Upper lobe of left lung (tissue), 6 donors: ENCODE data around the gene SBSN. TPM values are rescaled to one million over a fixed set of nuclear protein-coding genes. Genes with fewer than 3 reads are reported as not detected.

Experiments used
- ATAC-seq, 2 donors: fragments of 200-7000 bp; cut with Tn5 transposase; one replicate each; pipeline ENCODE4 v1.9.1; 2022; ENCODE audit warnings: mild to moderate bottlenecking in 2 of 2, moderate library complexity in 2 of 2; ENCODE audit not compliant: low FRiP score in 2 of 2
- DNase-seq, 2 donors: peaks; one replicate each; pipeline ENCODE4 v3.0.0-alpha.2; 2019 to 2020
- H3K27ac ChIP-seq, 4 donors: fragments of 200-600 bp; sonication (generic); one replicate each; pipeline ENCODE4 v1.5.1; 2016 to 2019
- H3K27me3 ChIP-seq, 4 donors: fragments of 200-600 bp; sonication (generic); one replicate each; pipeline ENCODE4 v1.5.1; 2017 to 2019
- H3K36me3 ChIP-seq, 4 donors: fragments of 200-600 bp; sonication (generic); one replicate each; pipeline ENCODE4 v1.5.1; 2016 to 2019
- H3K4me1 ChIP-seq, 4 donors: fragments of 200-600 bp; sonication (generic); one replicate each; pipeline ENCODE4 v1.5.1; 2018 to 2019
- H3K4me3 ChIP-seq, 4 donors: fragments of 200-600 bp; sonication (generic); one replicate each; pipeline ENCODE4 v1.5.1; 2017 to 2019; ENCODE audit warnings: mild to moderate bottlenecking in 2 of 4, moderate library complexity in 1 of 4
- H3K9me3 ChIP-seq, 4 donors: fragments of 200-600 bp; sonication (generic); one replicate each; pipeline ENCODE4 v1.5.1; 2018 to 2019
- EP300 ChIP-seq, 4 donors: sonication (generic); formaldehyde crosslinking; IDR thresholded peaks; one replicate each; pipeline ENCODE4 v1.5.1; 2017; ENCODE audit warnings: antibody characterized with exemption in 4 of 4, control low read depth in 2 of 4
- POLR2A ChIP-seq, 4 donors: fragments of 450-650 bp; IDR thresholded peaks; one replicate each; pipeline ENCODE4 v1.5.1; 2016 to 2017; ENCODE audit warnings: antibody characterized with exemption in 4 of 4, mild to moderate bottlenecking in 2 of 4
- POLR2AphosphoS5 ChIP-seq, 2 donors: sonication (generic); formaldehyde crosslinking; IDR thresholded peaks; one replicate each; pipeline ENCODE4 v1.5.1; 2017; ENCODE audit warnings: antibody characterized with exemption in 2 of 2
- WGBS, 2 donors: methylation state at CpG; one replicate each; pipeline ENCODE4 v1.1.5; 2017 to 2018; 5-methylcytosine and 5-hydroxymethylcytosine counted together
- total RNA-seq, 6 donors: library from RNA; depleted of rRNA in 4 of 6; stranded (reverse); fragments of >200 nt in 4 of 6; gene quantifications; one replicate each; pipeline versions ENCODE4 v1.1.0 to v1.2.1, GENCODE V29; 2016 to 2021
- TF ChIP-seq, protein P1 (sequence below), 6 experiments: fragments of 450-650 bp in 4 of 6; fragments of 200-600 bp in 2 of 6; sonication (generic) in 2 of 6; IDR thresholded peaks; one replicate each; pipeline ENCODE4 v1.5.1; 2016 to 2019; ENCODE audit warnings: antibody characterized with exemption in 6 of 6
- donor health status: DM: no; HTN: no; CAD: no; lungs with moderate emphysema.
- donor health status: DM: no; HTN: yes; CAD: no; lungs with severe emphysema.

SBSN gene
- total RNA-seq, 6 donors from 2014 or later: not detected

DNA sequence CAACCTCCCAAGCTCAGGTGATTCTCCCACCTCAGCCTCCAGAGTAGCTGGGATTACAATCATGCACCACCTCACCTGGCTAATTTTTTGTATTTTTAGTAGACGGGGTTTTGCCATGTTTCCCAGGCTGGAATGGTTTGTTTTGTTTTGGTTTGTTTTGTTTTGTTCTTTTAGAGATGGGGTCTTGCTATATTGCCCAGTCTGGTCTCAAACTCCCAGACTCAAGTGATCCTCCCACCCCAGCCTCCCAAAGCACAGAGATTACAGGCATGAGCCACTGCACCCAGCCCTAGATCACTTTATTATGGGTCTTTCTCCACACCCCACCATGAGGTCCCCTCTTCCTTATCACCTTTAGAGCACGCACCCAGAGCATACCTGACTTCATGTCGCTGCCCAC is 29.9 kb downstream of the SBSN start:
- Histone ChIP-seq H3K27me3 (no peaks in the 10 kb centered on the region), H3K9me3 (no peaks in the 10 kb centered on the region), H3K4me3 (no peak overlapping the region), H3K27ac (no peak overlapping the region), H3K4me1 (peaks cover 5 to 8% (median 6%) of the 10 kb centered on the region in 4 donors), H3K36me3 (peaks cover 0 to 2% (median 0%) of the 10 kb centered on the region in 4 donors)
- no peak for TF ChIP-seq EP300 (IDR thresholded peaks at IDR 0.05)
- TF ChIP-seq POLR2AphosphoS5 (IDR thresholded peaks at IDR 0.05): no peak
- TF ChIP-seq POLR2A (IDR thresholded peaks at IDR 0.05): no peak
- TF ChIP-seq, protein P1, sequence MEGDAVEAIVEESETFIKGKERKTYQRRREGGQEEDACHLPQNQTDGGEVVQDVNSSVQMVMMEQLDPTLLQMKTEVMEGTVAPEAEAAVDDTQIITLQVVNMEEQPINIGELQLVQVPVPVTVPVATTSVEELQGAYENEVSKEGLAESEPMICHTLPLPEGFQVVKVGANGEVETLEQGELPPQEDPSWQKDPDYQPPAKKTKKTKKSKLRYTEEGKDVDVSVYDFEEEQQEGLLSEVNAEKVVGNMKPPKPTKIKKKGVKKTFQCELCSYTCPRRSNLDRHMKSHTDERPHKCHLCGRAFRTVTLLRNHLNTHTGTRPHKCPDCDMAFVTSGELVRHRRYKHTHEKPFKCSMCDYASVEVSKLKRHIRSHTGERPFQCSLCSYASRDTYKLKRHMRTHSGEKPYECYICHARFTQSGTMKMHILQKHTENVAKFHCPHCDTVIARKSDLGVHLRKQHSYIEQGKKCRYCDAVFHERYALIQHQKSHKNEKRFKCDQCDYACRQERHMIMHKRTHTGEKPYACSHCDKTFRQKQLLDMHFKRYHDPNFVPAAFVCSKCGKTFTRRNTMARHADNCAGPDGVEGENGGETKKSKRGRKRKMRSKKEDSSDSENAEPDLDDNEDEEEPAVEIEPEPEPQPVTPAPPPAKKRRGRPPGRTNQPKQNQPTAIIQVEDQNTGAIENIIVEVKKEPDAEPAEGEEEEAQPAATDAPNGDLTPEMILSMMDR (IDR thresholded peaks at IDR 0.05): no peak
- DNase-seq (no peak), ATAC-seq (no peak)
- 84 to 91% methylated on average over 3 of the region's 3 CpGs for WGBS, 2 donors

DNA sequence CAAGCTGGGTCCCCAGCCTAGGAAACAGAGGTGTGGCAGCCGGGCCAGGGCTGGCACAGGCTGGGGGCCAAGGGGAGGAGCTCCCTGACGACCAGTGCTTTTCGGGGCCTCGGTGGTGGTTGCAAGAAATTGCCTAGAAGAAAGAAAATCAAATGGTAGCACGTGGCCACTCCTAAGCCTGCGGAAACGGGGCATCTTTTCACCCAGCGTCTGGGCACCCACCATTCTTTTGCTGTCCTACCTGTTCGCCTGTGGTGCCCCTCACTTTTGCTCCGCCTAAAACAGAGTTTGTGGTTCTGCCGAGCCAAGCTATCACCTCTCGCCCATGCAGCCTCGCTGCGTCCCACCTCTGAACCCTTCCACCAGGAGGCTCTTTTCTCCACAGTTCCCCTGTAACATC is 30.7 kb downstream of the SBSN start:
- ATAC-seq: no peak
- H3K27ac ChIP-seq: no peak overlapping the region
- H3K4me3 ChIP-seq: no peak overlapping the region
- H3K9me3 ChIP-seq: no peaks in the 10 kb centered on the region
- peaks cover 0 to 2% (median 0%) of the 10 kb centered on the region in 4 donors for H3K36me3 ChIP-seq
- peaks cover 5 to 8% (median 6%) of the 10 kb centered on the region in 4 donors for H3K4me1 ChIP-seq
- H3K27me3 ChIP-seq: no peaks in the 10 kb centered on the region
- TF ChIP-seq EP300 (IDR thresholded peaks at IDR 0.05): no peak
- TF ChIP-seq POLR2A (IDR thresholded peaks at IDR 0.05): no peak
- TF ChIP-seq, protein P1 (IDR thresholded peaks at IDR 0.05): no peak
- no peak for TF ChIP-seq POLR2AphosphoS5 (IDR thresholded peaks at IDR 0.05)
- DNase-seq: peak in 1 of 2 donors; percentile 53
- WGBS, 2 donors: 77 to 87% methylated on average over 14 of the region's 14 CpGs

DNA sequence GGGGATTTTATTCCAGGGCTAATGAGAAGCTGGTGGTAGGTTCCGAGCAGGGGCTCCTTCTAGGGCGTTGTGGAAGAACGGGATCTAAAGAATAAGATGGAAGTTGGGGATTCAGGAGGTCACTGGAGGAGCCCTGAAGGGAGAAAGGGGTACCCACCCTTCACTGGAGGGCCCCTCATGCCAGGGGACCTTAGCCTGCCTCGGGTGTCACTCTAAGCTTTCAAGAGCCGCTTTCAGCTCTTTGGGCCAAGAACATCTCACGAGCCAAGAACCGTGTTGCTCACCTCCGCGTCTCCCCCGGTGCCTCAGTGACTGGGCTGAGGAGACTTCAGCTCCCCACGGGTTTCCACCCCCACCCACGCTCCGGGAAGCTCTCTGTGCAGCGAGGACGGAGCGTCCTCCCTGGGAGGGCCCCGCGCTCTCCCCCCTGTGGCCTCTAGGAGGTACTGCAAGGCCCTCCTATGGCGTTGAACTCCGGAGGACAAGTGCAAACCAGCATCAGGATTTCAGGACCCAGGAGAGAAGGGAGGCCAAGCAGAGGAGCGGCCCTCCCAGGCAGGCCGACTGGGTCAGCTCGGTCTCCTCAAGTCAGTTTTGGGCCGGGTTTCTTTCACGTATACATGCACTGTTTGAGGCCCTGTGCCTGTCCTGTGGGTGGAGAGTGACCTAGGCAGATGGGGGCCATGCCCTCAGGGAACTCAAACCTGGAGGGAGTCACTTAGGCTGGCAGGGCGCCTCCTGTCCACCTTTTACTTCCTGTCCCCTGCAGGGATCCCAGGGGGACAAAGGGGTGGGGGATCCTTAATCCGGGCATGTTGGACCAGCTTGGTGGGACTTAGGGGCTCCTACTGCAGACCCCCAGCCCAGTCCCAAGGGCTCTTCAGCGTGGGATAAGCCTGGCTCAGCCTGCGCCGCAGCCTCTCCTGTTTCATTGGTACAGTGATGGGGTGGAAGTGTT is 32.7 kb downstream of the SBSN start:
- H3K36me3 ChIP-seq: peaks cover 0 to 2% (median 0%) of the 10 kb centered on the region in 4 donors
- peak; percentile 69 to 77 for DNase-seq
- TF ChIP-seq POLR2A (IDR thresholded peaks at IDR 0.05): no peak
- TF ChIP-seq, protein P1 (IDR thresholded peaks at IDR 0.05): peak; percentile 95 to 100 (median 98)
- WGBS, 2 donors: 25 to 48% methylated on average over 11 to 23 of the region's 30 CpGs
- peaks cover 5 to 8% (median 6%) of the 10 kb centered on the region in 4 donors for H3K4me1 ChIP-seq
- H3K4me3 ChIP-seq: no peak overlapping the region
- ATAC-seq: peak; percentile 90 to 96
- no peaks in the 10 kb centered on the region for H3K9me3 ChIP-seq
- no peaks in the 10 kb centered on the region for H3K27me3 ChIP-seq
- H3K27ac ChIP-seq: no peak overlapping the region

DNA sequence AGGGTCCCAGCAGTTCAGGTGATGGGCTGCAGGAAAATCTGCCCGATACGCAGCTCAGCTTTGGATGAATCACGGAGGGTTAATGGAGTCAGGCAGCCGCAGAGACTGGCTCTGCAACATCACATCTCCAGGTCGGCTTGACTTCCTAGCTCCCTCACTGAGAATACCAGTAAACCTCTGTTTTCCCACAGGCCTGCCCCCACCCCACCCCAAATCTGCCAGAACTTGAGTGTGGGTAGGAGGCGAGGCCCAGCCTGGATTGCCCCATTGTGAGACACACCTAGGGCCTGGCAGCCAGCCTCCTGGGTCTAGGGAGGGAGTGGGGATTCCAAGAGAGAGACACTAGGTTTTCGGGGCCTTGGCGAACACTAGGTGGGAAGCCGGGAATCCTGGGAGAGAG is 34.1 kb downstream of the SBSN start:
- peaks cover 5 to 8% (median 6%) of the 10 kb centered on the region in 4 donors for H3K4me1 ChIP-seq
- 91 to 98% methylated on average over 6 to 9 of the region's 9 CpGs for WGBS, 2 donors
- no peak for DNase-seq
- TF ChIP-seq, protein P1 (IDR thresholded peaks at IDR 0.05): no peak
- TF ChIP-seq EP300 (IDR thresholded peaks at IDR 0.05): no peak
- TF ChIP-seq POLR2A (IDR thresholded peaks at IDR 0.05): no peak
- no peak for TF ChIP-seq POLR2AphosphoS5 (IDR thresholded peaks at IDR 0.05)
- no peaks in the 10 kb centered on the region for H3K27me3 ChIP-seq
- no peaks in the 10 kb centered on the region for H3K9me3 ChIP-seq
- no peak for ATAC-seq
- H3K4me3 ChIP-seq: no peak overlapping the region
- no peak overlapping the region for H3K27ac ChIP-seq
- no peaks in the 10 kb centered on the region for H3K36me3 ChIP-seq
